NOMO-1 treated with DMSO at 0.1 percent for 48 hours (cell line): Measurements from ENCODE around the gene SERPINA12.
"Not testable (repeated sequence)": the region's sequence is repeated elsewhere in the genome, so short reads cannot be mapped to it uniquely, and the experiment has no call there.

Source experiments
- DNase-seq: peaks from one replicate; lab custom pipeline; 2025; ENCODE audit not compliant: unreplicated experiment; lab: John Stamatoyannopoulos, UW

The SERPINA12 gene

GRCh38 chr14:94538070-94538740, 28.9 kb upstream of the SERPINA12 start:
- no peak for DNase-seq

GRCh38 chr14:94536836-94537235, 27.6 kb upstream of the SERPINA12 start:
- no peak for DNase-seq

- no peak for DNase-seq
Observed at GRCh38 chr14:94535506-94535905, 26.2 kb upstream of the SERPINA12 start.

- DNase-seq, result no peak
Observed at GRCh38 chr14:94532447-94532846, 23.2 kb upstream of the SERPINA12 start.

- DNase-seq, result no peak
Observed at GRCh38 chr14:94531187-94531586, 21.9 kb upstream of the SERPINA12 start.

- DNase-seq, result no peak
Observed at GRCh38 chr14:94524093-94524492, 14.8 kb upstream of the SERPINA12 start.

GRCh38 chr14:94523265-94523664, 14.0 kb upstream of the SERPINA12 start:
- DNase-seq, result no peak

GRCh38 chr14:94522115-94522724, 13.0 kb upstream of the SERPINA12 start:
- no peak for DNase-seq

- no peak for DNase-seq
Observed at GRCh38 chr14:94521375-94522114, 12.3 kb upstream of the SERPINA12 start.

- no peak for DNase-seq
Observed at GRCh38 chr14:94517641-94518257, 8.5 kb upstream of the SERPINA12 start.

- DNase-seq, result no peak
Observed at GRCh38 chr14:94517248-94517640, 8.0 kb upstream of the SERPINA12 start.

GRCh38 chr14:94515856-94516255, 6.6 kb upstream of the SERPINA12 start:
- DNase-seq, result no peak

GRCh38 chr14:94515426-94515825, 6.2 kb upstream of the SERPINA12 start:
- DNase-seq, result no peak

- no peak for DNase-seq
Observed at GRCh38 chr14:94514351-94514750, 5.1 kb upstream of the SERPINA12 start.

GRCh38 chr14:94510481-94510880, 1.2 kb upstream of the SERPINA12 start:
- not testable (repeated sequence) for DNase-seq

GRCh38 chr14:94505641-94506040, 3.6 kb downstream of the SERPINA12 start:
- DNase-seq, result no peak

- DNase-seq, result no peak
Observed at GRCh38 chr14:94505206-94505605, 4.1 kb downstream of the SERPINA12 start.

GRCh38 chr14:94501588-94502516, 7.4 kb downstream of the SERPINA12 start:
- DNase-seq, result no peak

- DNase-seq, result no peak
Observed at GRCh38 chr14:94500264-94500663, 9.0 kb downstream of the SERPINA12 start.

- no peak for DNase-seq
Observed at GRCh38 chr14:94499673-94500072, 9.6 kb downstream of the SERPINA12 start.

- DNase-seq, result no peak
Observed at GRCh38 chr14:94498215-94498614, 11.1 kb downstream of the SERPINA12 start.
